ENCODE data around the gene TMEM200A. TPM values are rescaled to one million over a fixed set of nuclear protein-coding genes. Genes with fewer than 3 reads are reported as not detected.

TMEM200A gene
- polyA plus RNA-seq, 1 of the 3 experiments (the other 2 are of a cell fraction): 32.6 TPM

DNA sequence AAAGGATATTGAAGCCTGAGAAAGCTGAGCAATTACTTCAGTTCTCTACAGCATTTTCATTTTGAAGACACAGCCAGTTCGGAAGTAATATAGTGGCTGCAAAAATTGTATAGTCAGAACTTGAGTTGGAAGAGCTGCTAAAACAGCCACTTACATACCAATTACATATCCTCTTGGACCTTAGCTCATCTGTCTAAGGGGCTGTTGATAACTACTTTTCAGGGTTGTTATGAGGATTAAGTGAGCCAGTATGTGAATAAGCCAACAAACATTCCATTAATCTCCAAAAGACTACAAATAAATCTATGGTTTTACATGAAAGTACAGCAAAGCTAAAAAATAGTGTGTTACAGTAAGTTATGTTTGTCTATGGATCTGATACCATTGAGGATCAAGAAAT lies 59.7 kb downstream of the TMEM200A start:
- Histone ChIP-seq H3K36me3 (replicated peaks in 1 of 2; ENCODE audit: control insufficient read depth in 1 of 2, insufficient read depth in 2 of 2, low read length in 1 of 2) (peaks cover 0 to 23% of the 10 kb centered on the region in 2 experiments), H4K20me1 (ENCODE audit: insufficient read depth) (no peaks in the 10 kb centered on the region), H3K9me3 (no peaks in the 10 kb centered on the region), H3K4me1 (ENCODE audit: control insufficient read depth in 1 of 2, insufficient read depth in 2 of 2, low read depth in 1 of 2, low read length in 1 of 2) (peaks cover 2 to 18% of the 10 kb centered on the region in 2 experiments; a peak in 3 of 4 replicates), H3K4me3 (ENCODE audit: low read depth in 2 of 2, low read length in 1 of 2) (no peak overlapping the region), H3K9ac (peak overlapping the region; percentile 28; the same call in 1 of the 2 replicates), H3K27me3 (ENCODE audit: insufficient read depth) (no peaks in the 10 kb centered on the region), H3K27ac (ENCODE audit: low read depth in 2 of 2, low read length in 1 of 2) (peak overlapping the region in 1 of 2 experiments; percentile 82; a peak in 3 of 4 replicates), H2AFZ (ENCODE audit: low read depth) (no peak overlapping the region), H3K4me2 (peak overlapping the region; percentile 61), H3F3A (replicated peaks; ENCODE audit: insufficient read depth) (peaks cover 41% of the 10 kb centered on the region), H3K79me2 (ENCODE audit: insufficient read depth) (peaks cover 79% of the 10 kb centered on the region), H3K9me2 (no peaks in the 10 kb centered on the region)
- ChIA-PET POLR2A (no interaction called here), CTCF (no interaction called here)
- 61% methylated on average over 1 of the region's 1 CpG for WGBS (ENCODE audit: low lambda C conversion rate)
- DNase-seq: no peak
- TF ChIP-seq GATA2 (CRISPR knock-in tag; IDR thresholded peaks at IDR 0.05) (no peak), JUND (IDR thresholded peaks at IDR 0.05) (no peak)

DNA sequence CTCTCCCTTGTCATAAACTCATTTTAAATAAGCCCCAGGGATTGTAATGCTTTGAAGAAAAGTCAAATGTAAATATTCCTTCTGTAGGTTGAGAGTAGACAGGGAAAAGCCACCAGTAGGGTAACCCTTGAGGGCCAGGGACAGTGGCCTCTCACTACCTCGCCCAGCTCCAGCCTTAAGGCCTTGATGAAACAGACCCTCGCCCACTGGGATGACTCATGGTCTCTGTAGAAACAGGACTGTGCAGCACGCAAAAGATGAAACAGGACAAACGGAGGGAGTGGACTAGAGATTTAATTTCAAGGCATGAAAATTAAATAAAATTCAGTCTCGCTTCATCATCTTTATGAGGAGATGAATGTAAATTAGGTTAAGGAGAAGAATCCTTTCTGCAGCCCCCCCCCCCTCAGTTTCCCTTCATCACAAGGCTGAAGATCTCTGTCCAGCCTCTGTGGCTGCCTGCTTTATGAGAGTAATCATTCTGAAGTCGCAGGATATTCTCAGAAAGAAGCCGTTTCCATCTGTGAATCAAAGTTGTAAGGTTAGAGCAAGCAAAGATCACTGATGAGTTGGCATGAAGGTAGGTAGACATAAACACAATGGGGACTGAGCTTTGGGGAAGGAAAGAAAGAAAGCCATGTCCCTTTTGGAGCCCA lies 60.4 kb downstream of the TMEM200A start:
- Histone ChIP-seq H3K4me2 (peak overlapping the region; percentile 61), H3K9me2 (no peaks in the 10 kb centered on the region), H3K9me3 (no peaks in the 10 kb centered on the region), H3K9ac (peak overlapping the region; percentile 10; the same call in 1 of the 2 replicates), H3K36me3 (replicated peaks in 1 of 2; ENCODE audit: control insufficient read depth in 1 of 2, insufficient read depth in 2 of 2, low read length in 1 of 2) (peaks cover 0 to 19% of the 10 kb centered on the region in 2 experiments), H3K27me3 (ENCODE audit: insufficient read depth) (no peaks in the 10 kb centered on the region), H3K4me3 (ENCODE audit: low read depth in 2 of 2, low read length in 1 of 2) (peak overlapping the region in 1 of 2 experiments; percentile 20; a peak in 2 of 4 replicates), H3K4me1 (ENCODE audit: control insufficient read depth in 1 of 2, insufficient read depth in 2 of 2, low read depth in 1 of 2, low read length in 1 of 2) (peaks cover 2 to 14% of the 10 kb centered on the region in 2 experiments; a peak in 3 of 4 replicates), H3F3A (replicated peaks; ENCODE audit: insufficient read depth) (peaks cover 37% of the 10 kb centered on the region), H3K27ac (ENCODE audit: low read depth in 2 of 2, low read length in 1 of 2) (peak overlapping the region; percentile 55 to 82), H4K20me1 (ENCODE audit: insufficient read depth) (no peaks in the 10 kb centered on the region), H2AFZ (ENCODE audit: low read depth) (no peak overlapping the region), H3K79me2 (ENCODE audit: insufficient read depth) (peaks cover 79% of the 10 kb centered on the region)
- WGBS (ENCODE audit: low lambda C conversion rate): under 1% methylated on average over 7 of the region's 7 CpGs
- ChIA-PET POLR2A (no interaction called here), CTCF (no interaction called here)
- TF ChIP-seq, protein P1, sequence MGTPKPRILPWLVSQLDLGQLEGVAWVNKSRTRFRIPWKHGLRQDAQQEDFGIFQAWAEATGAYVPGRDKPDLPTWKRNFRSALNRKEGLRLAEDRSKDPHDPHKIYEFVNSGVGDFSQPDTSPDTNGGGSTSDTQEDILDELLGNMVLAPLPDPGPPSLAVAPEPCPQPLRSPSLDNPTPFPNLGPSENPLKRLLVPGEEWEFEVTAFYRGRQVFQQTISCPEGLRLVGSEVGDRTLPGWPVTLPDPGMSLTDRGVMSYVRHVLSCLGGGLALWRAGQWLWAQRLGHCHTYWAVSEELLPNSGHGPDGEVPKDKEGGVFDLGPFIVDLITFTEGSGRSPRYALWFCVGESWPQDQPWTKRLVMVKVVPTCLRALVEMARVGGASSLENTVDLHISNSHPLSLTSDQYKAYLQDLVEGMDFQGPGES (IDR thresholded peaks at IDR 0.05; ENCODE audit: low read depth, low read length): no peak
- TF ChIP-seq FOSL2 (IDR thresholded peaks at IDR 0.05; ENCODE audit: borderline replicate concordance, low read depth) (peak; percentile 66; the same call in 1 of the 2 replicates), JUND (IDR thresholded peaks at IDR 0.05) (peak; percentile 63; the same call in 1 of the 2 replicates), POLR2AphosphoS5 (IDR thresholded peaks at IDR 0.05; ENCODE audit: low read depth, low read length) (0 out of 2 replicates have a peak, but pooled peaks have one; percentile 25), TCF12 (IDR thresholded peaks at IDR 0.05) (peak; percentile 30; the same call in 1 of the 2 replicates)
- TF ChIP-seq, protein P2, sequence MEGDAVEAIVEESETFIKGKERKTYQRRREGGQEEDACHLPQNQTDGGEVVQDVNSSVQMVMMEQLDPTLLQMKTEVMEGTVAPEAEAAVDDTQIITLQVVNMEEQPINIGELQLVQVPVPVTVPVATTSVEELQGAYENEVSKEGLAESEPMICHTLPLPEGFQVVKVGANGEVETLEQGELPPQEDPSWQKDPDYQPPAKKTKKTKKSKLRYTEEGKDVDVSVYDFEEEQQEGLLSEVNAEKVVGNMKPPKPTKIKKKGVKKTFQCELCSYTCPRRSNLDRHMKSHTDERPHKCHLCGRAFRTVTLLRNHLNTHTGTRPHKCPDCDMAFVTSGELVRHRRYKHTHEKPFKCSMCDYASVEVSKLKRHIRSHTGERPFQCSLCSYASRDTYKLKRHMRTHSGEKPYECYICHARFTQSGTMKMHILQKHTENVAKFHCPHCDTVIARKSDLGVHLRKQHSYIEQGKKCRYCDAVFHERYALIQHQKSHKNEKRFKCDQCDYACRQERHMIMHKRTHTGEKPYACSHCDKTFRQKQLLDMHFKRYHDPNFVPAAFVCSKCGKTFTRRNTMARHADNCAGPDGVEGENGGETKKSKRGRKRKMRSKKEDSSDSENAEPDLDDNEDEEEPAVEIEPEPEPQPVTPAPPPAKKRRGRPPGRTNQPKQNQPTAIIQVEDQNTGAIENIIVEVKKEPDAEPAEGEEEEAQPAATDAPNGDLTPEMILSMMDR (IDR thresholded peaks at IDR 0.05): no peak
- TF ChIP-seq, protein P3, sequence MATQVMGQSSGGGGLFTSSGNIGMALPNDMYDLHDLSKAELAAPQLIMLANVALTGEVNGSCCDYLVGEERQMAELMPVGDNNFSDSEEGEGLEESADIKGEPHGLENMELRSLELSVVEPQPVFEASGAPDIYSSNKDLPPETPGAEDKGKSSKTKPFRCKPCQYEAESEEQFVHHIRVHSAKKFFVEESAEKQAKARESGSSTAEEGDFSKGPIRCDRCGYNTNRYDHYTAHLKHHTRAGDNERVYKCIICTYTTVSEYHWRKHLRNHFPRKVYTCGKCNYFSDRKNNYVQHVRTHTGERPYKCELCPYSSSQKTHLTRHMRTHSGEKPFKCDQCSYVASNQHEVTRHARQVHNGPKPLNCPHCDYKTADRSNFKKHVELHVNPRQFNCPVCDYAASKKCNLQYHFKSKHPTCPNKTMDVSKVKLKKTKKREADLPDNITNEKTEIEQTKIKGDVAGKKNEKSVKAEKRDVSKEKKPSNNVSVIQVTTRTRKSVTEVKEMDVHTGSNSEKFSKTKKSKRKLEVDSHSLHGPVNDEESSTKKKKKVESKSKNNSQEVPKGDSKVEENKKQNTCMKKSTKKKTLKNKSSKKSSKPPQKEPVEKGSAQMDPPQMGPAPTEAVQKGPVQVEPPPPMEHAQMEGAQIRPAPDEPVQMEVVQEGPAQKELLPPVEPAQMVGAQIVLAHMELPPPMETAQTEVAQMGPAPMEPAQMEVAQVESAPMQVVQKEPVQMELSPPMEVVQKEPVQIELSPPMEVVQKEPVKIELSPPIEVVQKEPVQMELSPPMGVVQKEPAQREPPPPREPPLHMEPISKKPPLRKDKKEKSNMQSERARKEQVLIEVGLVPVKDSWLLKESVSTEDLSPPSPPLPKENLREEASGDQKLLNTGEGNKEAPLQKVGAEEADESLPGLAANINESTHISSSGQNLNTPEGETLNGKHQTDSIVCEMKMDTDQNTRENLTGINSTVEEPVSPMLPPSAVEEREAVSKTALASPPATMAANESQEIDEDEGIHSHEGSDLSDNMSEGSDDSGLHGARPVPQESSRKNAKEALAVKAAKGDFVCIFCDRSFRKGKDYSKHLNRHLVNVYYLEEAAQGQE (IDR thresholded peaks at IDR 0.05; ENCODE audit: low read depth, low read length): peak; percentile 88
- DNase-seq: no peak
